ENCODE data around the gene AMN1. TPM values are rescaled to one million over a fixed set of nuclear protein-coding genes. Genes with fewer than 3 reads are reported as not detected.

Gene AMN1
- polyA plus RNA-seq, 2 donors: 4.4 to 4.7 TPM

GRCh38 chr12:31645924-31646323, 82.9 kb downstream of the AMN1 start:
- Histone ChIP-seq H3K27ac (ENCODE audit: low read depth in 2 of 2, low read length in 1 of 2) (no peak overlapping the region), H3K36me3 (ENCODE audit: control insufficient read depth in 2 of 2, insufficient read depth in 2 of 2, low read length in 1 of 2) (no peaks in the 10 kb centered on the region), H3K4me3 (ENCODE audit: low read depth in 1 of 2, low read length in 2 of 2) (no peak overlapping the region), H3K27me3 (ENCODE audit: control insufficient read depth in 1 of 2, insufficient read depth in 2 of 2, low read length in 2 of 2) (no peaks in the 10 kb centered on the region), H3K9me3 (ENCODE audit: control insufficient read depth in 2 of 2, insufficient read depth in 1 of 2, low read depth in 1 of 2, low read length in 1 of 2) (no peaks in the 10 kb centered on the region), H3K4me1 (ENCODE audit: control insufficient read depth in 2 of 2, insufficient read depth in 2 of 2, low read length in 1 of 2) (no peaks in the 10 kb centered on the region)
- WGBS, 2 donors: 62 to 65% methylated on average over 5 of the region's 5 CpGs

DNA sequence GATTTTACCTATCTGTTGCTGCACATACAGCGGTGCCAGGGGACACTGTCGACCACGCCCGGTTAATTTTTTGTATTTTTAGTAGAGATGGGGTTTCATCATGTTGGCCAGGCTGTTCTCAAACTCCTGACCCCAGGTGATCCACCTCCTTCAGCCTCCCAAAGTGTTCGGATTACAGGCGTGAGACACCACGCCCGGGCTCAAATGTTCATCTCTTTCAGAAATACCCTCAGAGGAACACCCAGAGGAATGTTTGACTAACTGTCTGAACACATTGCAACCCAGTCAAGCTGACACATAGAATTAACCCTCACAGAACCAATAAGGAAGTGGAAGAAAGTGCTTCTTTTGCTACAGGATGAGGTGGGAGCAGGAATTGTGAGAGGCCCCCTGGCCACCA, 84.3 kb downstream of the AMN1 start:
- no peak overlapping the region for H3K4me3 ChIP-seq (ENCODE audit: low read depth in 1 of 2, low read length in 2 of 2)
- no peak overlapping the region for H3K27ac ChIP-seq (ENCODE audit: low read depth in 2 of 2, low read length in 1 of 2)
- H3K36me3 ChIP-seq (ENCODE audit: control insufficient read depth in 2 of 2, insufficient read depth in 2 of 2, low read length in 1 of 2): no peaks in the 10 kb centered on the region
- no peaks in the 10 kb centered on the region for H3K9me3 ChIP-seq (ENCODE audit: control insufficient read depth in 2 of 2, insufficient read depth in 1 of 2, low read depth in 1 of 2, low read length in 1 of 2)
- H3K27me3 ChIP-seq (ENCODE audit: control insufficient read depth in 1 of 2, insufficient read depth in 2 of 2, low read length in 2 of 2): no peaks in the 10 kb centered on the region
- H3K4me1 ChIP-seq (ENCODE audit: control insufficient read depth in 2 of 2, insufficient read depth in 2 of 2, low read length in 1 of 2): no peaks in the 10 kb centered on the region
- 69 to 80% methylated on average over 8 of the region's 8 CpGs for WGBS, 2 donors

DNA sequence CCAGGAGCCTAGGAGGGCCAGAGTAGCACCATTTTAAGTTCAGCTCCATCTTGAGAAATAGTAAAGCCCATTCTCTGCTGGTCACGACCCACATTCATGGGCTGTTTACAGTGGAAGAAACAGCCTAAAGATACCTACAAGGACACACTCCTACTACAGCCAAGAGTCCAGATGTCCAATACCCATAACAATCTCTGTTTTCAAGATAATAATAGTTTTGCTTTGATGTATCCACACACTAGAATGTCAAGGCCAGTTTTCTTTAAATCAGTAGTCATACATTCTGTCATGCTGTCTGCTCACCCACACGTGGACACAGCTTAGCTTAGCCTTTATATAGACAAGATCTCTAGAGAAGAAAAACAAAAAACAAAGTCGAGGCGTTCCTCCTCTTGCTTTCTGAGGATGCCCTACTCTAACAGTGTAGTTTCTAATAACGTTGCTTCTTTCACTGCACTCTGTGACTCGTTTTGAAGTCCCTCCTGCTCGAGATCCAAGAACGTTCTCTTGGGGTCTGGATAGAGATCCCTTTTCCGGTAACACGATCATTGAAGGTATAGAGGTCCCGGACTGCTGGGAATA, 87.2 kb downstream of the AMN1 start:
- Histone ChIP-seq H3K4me3 (ENCODE audit: low read depth in 1 of 2, low read length in 2 of 2) (no peak overlapping the region), H3K9me3 (ENCODE audit: control insufficient read depth in 2 of 2, insufficient read depth in 1 of 2, low read depth in 1 of 2, low read length in 1 of 2) (no peaks in the 10 kb centered on the region), H3K4me1 (ENCODE audit: control insufficient read depth in 2 of 2, insufficient read depth in 2 of 2, low read length in 1 of 2) (no peaks in the 10 kb centered on the region), H3K36me3 (ENCODE audit: control insufficient read depth in 2 of 2, insufficient read depth in 2 of 2, low read length in 1 of 2) (no peaks in the 10 kb centered on the region), H3K27me3 (ENCODE audit: control insufficient read depth in 1 of 2, insufficient read depth in 2 of 2, low read length in 2 of 2) (no peaks in the 10 kb centered on the region), H3K27ac (ENCODE audit: low read depth in 2 of 2, low read length in 1 of 2) (no peak overlapping the region)
- 65 to 73% methylated on average over 11 of the region's 11 CpGs for WGBS, 2 donors

GRCh38 chr12:31634620-31635019, 94.2 kb downstream of the AMN1 start:
- H3K4me3 ChIP-seq (ENCODE audit: low read depth in 1 of 2, low read length in 2 of 2): no peak overlapping the region
- H3K9me3 ChIP-seq (ENCODE audit: control insufficient read depth in 2 of 2, insufficient read depth in 1 of 2, low read depth in 1 of 2, low read length in 1 of 2): no peaks in the 10 kb centered on the region
- H3K27me3 ChIP-seq (ENCODE audit: control insufficient read depth in 1 of 2, insufficient read depth in 2 of 2, low read length in 2 of 2): no peaks in the 10 kb centered on the region
- WGBS, 2 donors: 75 to 93% methylated on average over 1 of the region's 1 CpG
- H3K27ac ChIP-seq (ENCODE audit: low read depth in 2 of 2, low read length in 1 of 2): no peak overlapping the region
- H3K36me3 ChIP-seq (ENCODE audit: control insufficient read depth in 2 of 2, insufficient read depth in 2 of 2, low read length in 1 of 2): no peaks in the 10 kb centered on the region
- H3K4me1 ChIP-seq (ENCODE audit: control insufficient read depth in 2 of 2, insufficient read depth in 2 of 2, low read length in 1 of 2): no peaks in the 10 kb centered on the region

DNA sequence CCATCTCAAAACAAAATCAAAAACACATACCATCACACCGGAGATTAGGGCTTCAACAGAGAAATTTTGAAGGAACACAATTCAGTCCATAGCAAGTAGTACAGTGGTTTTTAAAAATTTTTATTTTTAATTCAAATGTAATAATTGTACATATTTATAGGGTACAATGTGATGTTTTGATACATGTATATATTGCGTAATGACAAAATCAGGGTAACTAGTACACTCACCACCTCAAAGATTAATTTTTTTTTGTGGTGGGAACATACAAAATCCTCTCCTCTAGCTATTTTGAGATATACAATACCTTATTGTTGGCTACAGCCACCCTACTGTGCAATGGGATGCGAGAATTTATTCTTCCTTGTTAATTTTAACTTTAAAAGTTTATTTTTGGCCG, 95.4 kb downstream of the AMN1 start:
- Histone ChIP-seq H3K4me3 (ENCODE audit: low read depth in 1 of 2, low read length in 2 of 2) (no peak overlapping the region), H3K36me3 (ENCODE audit: control insufficient read depth in 2 of 2, insufficient read depth in 2 of 2, low read length in 1 of 2) (no peaks in the 10 kb centered on the region), H3K27ac (ENCODE audit: low read depth in 2 of 2, low read length in 1 of 2) (no peak overlapping the region), H3K27me3 (ENCODE audit: control insufficient read depth in 1 of 2, insufficient read depth in 2 of 2, low read length in 2 of 2) (no peaks in the 10 kb centered on the region), H3K4me1 (ENCODE audit: control insufficient read depth in 2 of 2, insufficient read depth in 2 of 2, low read length in 1 of 2) (no peaks in the 10 kb centered on the region), H3K9me3 (ENCODE audit: control insufficient read depth in 2 of 2, insufficient read depth in 1 of 2, low read depth in 1 of 2, low read length in 1 of 2) (no peaks in the 10 kb centered on the region)
- WGBS, 2 donors: 83 to 93% methylated on average over 4 of the region's 4 CpGs

DNA sequence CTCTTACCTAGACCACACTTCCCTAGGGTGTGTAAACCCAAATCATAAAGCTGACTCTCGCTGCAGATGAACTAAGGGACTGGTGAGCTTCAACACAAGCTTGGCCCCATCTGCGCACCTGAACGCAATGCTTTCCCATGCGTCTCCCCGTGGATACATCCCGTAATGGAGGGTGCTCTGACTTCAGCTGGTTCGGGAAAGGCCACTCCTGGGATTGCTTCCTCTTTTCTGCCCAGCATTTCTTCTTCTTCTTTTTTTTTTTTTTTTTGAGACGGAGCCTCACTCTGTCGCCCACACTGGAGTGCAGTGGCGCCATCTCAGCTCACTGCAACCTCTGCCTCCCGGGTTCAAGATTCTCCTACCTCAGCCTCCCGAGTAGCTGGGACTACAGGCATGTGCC, 97.0 kb downstream of the AMN1 start:
- Histone ChIP-seq H3K36me3 (ENCODE audit: control insufficient read depth in 2 of 2, insufficient read depth in 2 of 2, low read length in 1 of 2) (no peaks in the 10 kb centered on the region), H3K27ac (ENCODE audit: low read depth in 2 of 2, low read length in 1 of 2) (no peak overlapping the region), H3K27me3 (ENCODE audit: control insufficient read depth in 1 of 2, insufficient read depth in 2 of 2, low read length in 2 of 2) (no peaks in the 10 kb centered on the region), H3K9me3 (ENCODE audit: control insufficient read depth in 2 of 2, insufficient read depth in 1 of 2, low read depth in 1 of 2, low read length in 1 of 2) (no peaks in the 10 kb centered on the region), H3K4me1 (ENCODE audit: control insufficient read depth in 2 of 2, insufficient read depth in 2 of 2, low read length in 1 of 2) (no peaks in the 10 kb centered on the region), H3K4me3 (ENCODE audit: low read depth in 1 of 2, low read length in 2 of 2) (no peak overlapping the region)
- WGBS, 2 donors: 89 to 95% methylated on average over 12 of the region's 12 CpGs

DNA sequence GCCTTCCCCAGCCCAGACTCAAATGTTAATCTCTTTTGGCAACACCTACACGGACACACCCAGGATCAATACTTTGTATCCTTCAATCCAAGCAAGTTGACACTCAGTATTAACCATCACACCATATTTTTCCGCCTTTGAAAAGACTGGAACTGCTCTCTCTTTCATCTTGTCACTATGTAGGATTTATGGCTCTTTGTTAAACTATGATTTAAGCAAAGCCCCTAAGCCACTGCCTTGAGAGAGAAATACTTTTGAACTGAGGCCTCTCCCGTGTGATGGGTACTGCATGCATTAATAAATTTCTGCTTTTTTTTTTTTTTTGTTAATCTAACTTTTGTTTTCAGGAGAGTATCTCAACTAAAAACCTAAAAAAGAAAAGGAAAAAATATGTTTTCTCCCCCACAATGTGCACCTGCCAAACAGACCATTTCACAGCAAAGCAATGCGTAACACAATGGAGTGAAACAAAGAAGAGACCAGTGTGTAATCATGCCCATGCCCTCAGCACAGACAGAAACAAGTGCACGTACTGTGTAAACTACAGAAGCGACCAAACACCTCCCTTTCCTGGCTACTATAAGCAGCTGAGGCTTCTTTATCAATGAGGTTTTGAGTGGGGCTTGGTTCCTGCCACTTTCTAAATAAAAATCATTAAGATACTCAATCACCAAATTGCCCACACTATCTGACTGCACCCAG, 97.6 kb downstream of the AMN1 start:
- Histone ChIP-seq H3K27ac (ENCODE audit: low read depth in 2 of 2, low read length in 1 of 2) (no peak overlapping the region), H3K27me3 (ENCODE audit: control insufficient read depth in 1 of 2, insufficient read depth in 2 of 2, low read length in 2 of 2) (no peaks in the 10 kb centered on the region), H3K4me1 (ENCODE audit: control insufficient read depth in 2 of 2, insufficient read depth in 2 of 2, low read length in 1 of 2) (no peaks in the 10 kb centered on the region), H3K36me3 (ENCODE audit: control insufficient read depth in 2 of 2, insufficient read depth in 2 of 2, low read length in 1 of 2) (no peaks in the 10 kb centered on the region), H3K9me3 (ENCODE audit: control insufficient read depth in 2 of 2, insufficient read depth in 1 of 2, low read depth in 1 of 2, low read length in 1 of 2) (no peaks in the 10 kb centered on the region), H3K4me3 (ENCODE audit: low read depth in 1 of 2, low read length in 2 of 2) (no peak overlapping the region)
- 69 to 72% methylated on average over 6 of the region's 6 CpGs for WGBS, 2 donors

DNA sequence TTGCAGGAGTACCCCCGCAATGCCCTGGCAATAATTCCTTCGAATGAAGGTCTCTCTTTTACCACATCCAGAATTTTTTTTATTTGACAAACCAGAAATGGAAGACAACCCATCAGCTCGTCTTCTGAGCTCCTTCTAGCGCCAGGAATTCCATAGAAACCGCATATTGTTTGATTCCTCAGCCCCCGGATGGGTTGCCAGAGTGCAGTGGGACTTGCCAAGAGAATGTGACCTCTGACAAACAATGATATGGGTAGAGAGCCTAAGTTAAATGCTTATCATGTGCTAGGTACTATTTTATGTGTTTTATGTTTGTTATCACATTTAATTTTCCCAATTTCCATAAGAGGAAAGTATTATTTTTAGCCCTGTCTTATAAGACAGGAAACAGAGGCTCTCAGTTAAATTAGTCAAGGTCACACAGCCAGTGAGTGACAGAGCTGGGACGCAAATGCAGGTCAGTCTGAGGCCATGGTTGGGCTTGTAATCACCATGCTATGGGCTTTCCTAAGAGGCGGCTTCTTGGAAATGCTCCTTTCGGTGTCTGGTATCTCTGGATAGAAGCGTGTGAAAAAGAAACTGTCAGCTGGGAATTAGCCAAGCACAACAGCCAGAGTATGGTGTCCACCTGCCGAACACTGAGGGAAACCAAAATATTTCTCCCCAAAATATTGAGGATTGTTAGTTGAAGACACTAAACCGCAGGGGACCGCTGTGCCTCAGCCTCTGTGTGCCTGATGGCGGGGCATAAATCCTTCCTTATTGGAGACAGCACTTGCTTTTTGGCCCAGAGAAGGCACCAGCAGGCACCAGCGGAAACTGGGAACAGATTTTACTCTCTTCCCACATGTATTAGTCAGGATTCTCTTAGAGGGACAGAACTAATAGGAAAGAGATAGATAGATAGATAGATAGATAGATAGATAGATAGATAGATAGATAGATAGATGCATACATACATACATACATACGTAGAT, 98.8 kb downstream of the AMN1 start:
- Histone ChIP-seq H3K27ac (ENCODE audit: low read depth in 2 of 2, low read length in 1 of 2) (no peak overlapping the region), H3K36me3 (ENCODE audit: control insufficient read depth in 2 of 2, insufficient read depth in 2 of 2, low read length in 1 of 2) (no peaks in the 10 kb centered on the region), H3K4me1 (ENCODE audit: control insufficient read depth in 2 of 2, insufficient read depth in 2 of 2, low read length in 1 of 2) (no peaks in the 10 kb centered on the region), H3K27me3 (ENCODE audit: control insufficient read depth in 1 of 2, insufficient read depth in 2 of 2, low read length in 2 of 2) (no peaks in the 10 kb centered on the region), H3K4me3 (ENCODE audit: low read depth in 1 of 2, low read length in 2 of 2) (no peak overlapping the region), H3K9me3 (ENCODE audit: control insufficient read depth in 2 of 2, insufficient read depth in 1 of 2, low read depth in 1 of 2, low read length in 1 of 2) (no peaks in the 10 kb centered on the region)
- 62 to 64% methylated on average over 16 of the region's 16 CpGs for WGBS, 2 donors

DNA sequence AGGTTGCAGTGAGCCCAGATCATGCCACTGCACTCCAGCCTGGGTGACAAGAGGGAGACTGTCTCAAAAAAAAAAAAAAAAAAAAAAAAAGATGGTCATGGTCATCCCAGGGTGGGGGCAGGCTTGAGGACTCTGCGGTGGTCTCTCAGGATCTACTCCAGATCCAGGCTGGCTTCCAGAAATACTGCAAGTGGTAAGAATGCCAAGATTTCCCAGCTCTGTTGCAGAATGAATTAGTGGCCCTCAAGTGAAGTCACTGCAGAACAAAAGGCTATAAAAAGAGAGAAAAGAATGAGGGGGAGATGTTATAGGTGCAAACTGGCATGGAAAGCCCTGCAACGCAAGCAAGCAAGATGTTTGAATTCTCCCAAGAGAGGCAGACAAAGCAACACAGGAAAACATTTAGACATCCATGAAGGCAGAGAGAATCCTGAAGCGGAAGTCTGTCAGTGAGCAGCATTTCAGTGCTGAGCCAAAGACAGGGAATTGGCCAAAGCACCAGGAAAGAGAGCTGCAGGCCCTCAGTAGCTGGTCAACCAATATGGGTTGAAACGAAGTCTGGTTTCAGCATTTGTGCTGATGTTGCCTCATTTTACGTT, 101.3 kb downstream of the AMN1 start:
- H3K27me3 ChIP-seq (ENCODE audit: control insufficient read depth in 1 of 2, insufficient read depth in 2 of 2, low read length in 2 of 2): no peaks in the 10 kb centered on the region
- H3K9me3 ChIP-seq (ENCODE audit: control insufficient read depth in 2 of 2, insufficient read depth in 1 of 2, low read depth in 1 of 2, low read length in 1 of 2): no peaks in the 10 kb centered on the region
- no peaks in the 10 kb centered on the region for H3K36me3 ChIP-seq (ENCODE audit: control insufficient read depth in 2 of 2, insufficient read depth in 2 of 2, low read length in 1 of 2)
- no peak overlapping the region for H3K27ac ChIP-seq (ENCODE audit: low read depth in 2 of 2, low read length in 1 of 2)
- H3K4me1 ChIP-seq (ENCODE audit: control insufficient read depth in 2 of 2, insufficient read depth in 2 of 2, low read length in 1 of 2): no peaks in the 10 kb centered on the region
- 83 to 90% methylated on average over 5 of the region's 5 CpGs for WGBS, 2 donors
- H3K4me3 ChIP-seq (ENCODE audit: low read depth in 1 of 2, low read length in 2 of 2): no peak overlapping the region

All from esophagus (tissue), 2 donors.